GM19240 (cell line): ENCODE results near the gene NRBP1.
"Not testable (repeated sequence)": the region's sequence is repeated elsewhere in the genome, so short reads cannot be mapped to it uniquely, and the experiment has no call there.

Experiments
- DNase-seq: peaks from one replicate; pipeline ENCODE4 v3.0.0; 2011; ENCODE audit warnings: low spot score; ENCODE audit not compliant: insufficient read length

NRBP1 gene

GRCh38 chr2:27421660-27422250, 6.7 kb upstream of the NRBP1 start:
- DNase-seq, result no peak

GRCh38 chr2:27422958-27423357, 5.5 kb upstream of the NRBP1 start:
- no peak for DNase-seq

GRCh38 chr2:27425039-27425438, 3.4 kb upstream of the NRBP1 start:
- not testable (repeated sequence) for DNase-seq

GRCh38 chr2:27427863-27428212, 593 bp upstream of the NRBP1 start:
- DNase-seq, result no peak

- peak; percentile 73 for DNase-seq
Observed at GRCh38 chr2:27428978-27429541, 629 bp downstream of the NRBP1 start.

- no peak for DNase-seq
Observed at GRCh38 chr2:27431395-27431794, 3.0 kb downstream of the NRBP1 start.

- DNase-seq, result no peak
Observed at GRCh38 chr2:27435628-27436027, 7.2 kb downstream of the NRBP1 start.

GRCh38 chr2:27441226-27441926, 12.9 kb downstream of the NRBP1 start:
- DNase-seq, result no peak

GRCh38 chr2:27441958-27442919, 13.8 kb downstream of the NRBP1 start, which contains the start of gene KRTCAP3:
Gene KRTCAP3 (plus strand): TSS chr2:27442381. CDS start chr2:27442413, 32 bp downstream.
- DNase-seq, result no peak

- no peak for DNase-seq
Observed at GRCh38 chr2:27442920-27443282, 14.5 kb downstream of the NRBP1 start.

GRCh38 chr2:27445155-27445554, 16.7 kb downstream of the NRBP1 start:
- DNase-seq, result no peak

- DNase-seq, result no peak
Observed at GRCh38 chr2:27445615-27446014, 17.2 kb downstream of the NRBP1 start.

GRCh38 chr2:27446057-27446456, 17.6 kb downstream of the NRBP1 start:
- no peak for DNase-seq

GRCh38 chr2:27448381-27448780, 19.9 kb downstream of the NRBP1 start:
- DNase-seq, result no peak

- DNase-seq, result no peak
Observed at GRCh38 chr2:27451095-27451494, 22.7 kb downstream of the NRBP1 start.

GRCh38 chr2:27453968-27454367, 25.5 kb downstream of the NRBP1 start:
- no peak for DNase-seq

GRCh38 chr2:27461118-27461517, 32.7 kb downstream of the NRBP1 start:
- DNase-seq, result no peak

GRCh38 chr2:27464443-27464842, 36.0 kb downstream of the NRBP1 start:
- no peak for DNase-seq

GRCh38 chr2:27471961-27472360, 43.5 kb downstream of the NRBP1 start:
- DNase-seq, result no peak

GRCh38 chr2:27485496-27485895, 57.1 kb downstream of the NRBP1 start:
- no peak for DNase-seq

- DNase-seq, result no peak
Observed at GRCh38 chr2:27489118-27489497, 60.7 kb downstream of the NRBP1 start.
